ENCODE data around the gene KRI1.

DNA sequence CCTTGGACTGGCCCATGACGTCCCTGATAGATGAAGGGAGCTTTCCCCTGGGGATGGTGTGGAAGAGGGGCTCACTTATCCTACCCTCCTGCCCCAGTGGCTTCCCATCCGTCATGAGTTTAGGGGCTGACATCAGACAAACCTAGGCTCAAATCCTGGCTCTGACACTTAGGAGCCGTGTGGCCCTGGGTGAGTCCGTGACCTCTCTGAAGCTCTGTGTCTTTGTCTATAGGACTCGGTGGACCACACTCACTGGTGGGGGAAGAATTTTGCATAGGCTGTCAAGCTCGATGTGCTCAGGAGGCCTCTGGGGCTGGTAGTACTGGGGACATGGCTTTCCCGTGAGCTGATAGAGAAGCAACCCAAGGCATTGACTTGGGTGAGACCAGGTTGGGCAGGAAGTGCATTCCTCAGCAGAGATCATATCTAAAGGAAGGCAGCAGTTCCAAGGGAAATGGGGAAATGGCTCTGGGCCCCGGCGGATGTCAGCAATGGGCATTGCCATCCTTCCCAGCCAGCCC is 38.7 kb upstream of the KRI1 start:
- TF ChIP-seq, protein P1, sequence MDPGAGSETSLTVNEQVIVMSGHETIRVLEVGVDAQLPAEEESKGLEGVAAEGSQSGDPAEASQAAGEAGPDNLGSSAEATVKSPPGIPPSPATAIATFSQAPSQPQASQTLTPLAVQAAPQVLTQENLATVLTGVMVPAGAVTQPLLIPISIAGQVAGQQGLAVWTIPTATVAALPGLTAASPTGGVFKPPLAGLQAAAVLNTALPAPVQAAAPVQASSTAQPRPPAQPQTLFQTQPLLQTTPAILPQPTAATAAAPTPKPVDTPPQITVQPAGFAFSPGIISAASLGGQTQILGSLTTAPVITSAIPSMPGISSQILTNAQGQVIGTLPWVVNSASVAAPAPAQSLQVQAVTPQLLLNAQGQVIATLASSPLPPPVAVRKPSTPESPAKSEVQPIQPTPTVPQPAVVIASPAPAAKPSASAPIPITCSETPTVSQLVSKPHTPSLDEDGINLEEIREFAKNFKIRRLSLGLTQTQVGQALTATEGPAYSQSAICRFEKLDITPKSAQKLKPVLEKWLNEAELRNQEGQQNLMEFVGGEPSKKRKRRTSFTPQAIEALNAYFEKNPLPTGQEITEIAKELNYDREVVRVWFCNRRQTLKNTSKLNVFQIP (CRISPR knock-in tag; IDR thresholded peaks at IDR 0.05; ENCODE audit: borderline replicate concordance, low read depth): no peak
- no peak for TF ChIP-seq BACH2 (CRISPR knock-in tag; IDR thresholded peaks at IDR 0.05; ENCODE audit: borderline replicate concordance)
